H9 (cell line): ENCODE data around the gene SHTN1. TPM values are rescaled to one million over a fixed set of nuclear protein-coding genes. Genes with fewer than 3 reads are reported as not detected.

Source experiments
- DNase-seq: peaks from one replicate; pipeline ENCODE4 v3.0.0-alpha.2; 2017
- H2AFZ ChIP-seq: one replicate; pipeline ENCODE4 v1.6.1; 2013; ENCODE audit warnings: mild to moderate bottlenecking, low read length, control low read depth, moderate library complexity
- H2AK5ac ChIP-seq: 2 replicates; pipeline ENCODE4 v1.6.1; 2013; ENCODE audit warnings: low read length, control low read depth, mixed read lengths; ENCODE audit not compliant: insufficient read length
- H2BK120ac ChIP-seq: one replicate; pipeline ENCODE4 v1.6.1; 2013; ENCODE audit warnings: low read depth, mild to moderate bottlenecking, low read length, control low read depth, inconsistent platforms; ENCODE audit not compliant: poor library complexity, severe bottlenecking
- H2BK12ac ChIP-seq: 2 replicates; pipeline ENCODE4 v1.6.1; 2013; ENCODE audit warnings: low read length, control low read depth, mixed read lengths, low read depth; ENCODE audit not compliant: insufficient read length
- H2BK15ac ChIP-seq: 2 replicates; pipeline ENCODE4 v1.6.1; 2013; ENCODE audit warnings: low read depth, low read length, control low read depth
- H2BK20ac ChIP-seq: one replicate; pipeline ENCODE4 v1.6.1; 2013; ENCODE audit warnings: low read depth, mild to moderate bottlenecking, low read length, control low read depth, inconsistent platforms; ENCODE audit not compliant: poor library complexity, severe bottlenecking
- H2BK5ac ChIP-seq: 2 replicates; pipeline ENCODE4 v1.6.1; 2013; ENCODE audit warnings: low read length, control low read depth, mixed read lengths; ENCODE audit not compliant: insufficient read length
- H3K14ac ChIP-seq: 2 replicates; pipeline ENCODE4 v1.6.1; 2013; ENCODE audit warnings: low read length, control low read depth; ENCODE audit not compliant: insufficient read depth
- H3K18ac ChIP-seq: 2 replicates; pipeline ENCODE4 v1.6.1; 2013; ENCODE audit warnings: low read depth, mild to moderate bottlenecking, mixed read lengths, low read length, control low read depth; ENCODE audit not compliant: insufficient read length
- H3K23ac ChIP-seq: 2 replicates; pipeline ENCODE4 v1.6.1; 2013; ENCODE audit warnings: low read length, control low read depth, mixed read lengths, low read depth; ENCODE audit not compliant: insufficient read length
- H3K23me2 ChIP-seq: 2 replicates; pipeline ENCODE4 v1.6.1; 2013; ENCODE audit warnings: low read depth, mild to moderate bottlenecking, mixed read lengths, low read length, control low read depth; ENCODE audit not compliant: insufficient read length, poor library complexity, severe bottlenecking
- H3K27ac ChIP-seq: 2 replicates; pipeline ENCODE4 v1.5.1; 2013; ENCODE audit warnings: low read length, control low read depth, mixed read lengths, low read depth; ENCODE audit not compliant: insufficient read length
- H3K27me3 ChIP-seq: 2 replicates; pipeline ENCODE4 v1.6.1; 2013; ENCODE audit warnings: low read length, control low read depth, inconsistent platforms; ENCODE audit not compliant: insufficient read depth
- H3K4ac ChIP-seq: 2 replicates; pipeline ENCODE4 v1.6.1; 2013; ENCODE audit warnings: low read depth, mild to moderate bottlenecking, control low read depth, inconsistent platforms, low read length, moderate library complexity
- H3K4me1 ChIP-seq: 2 replicates; pipeline ENCODE4 v1.6.1; 2013; ENCODE audit warnings: low read length, control low read depth, inconsistent platforms; ENCODE audit not compliant: insufficient read depth
- H3K4me2 ChIP-seq: 2 replicates; pipeline ENCODE4 v1.6.1; 2013; ENCODE audit warnings: low read length, control low read depth, mixed read lengths; ENCODE audit not compliant: insufficient read length, insufficient read depth
- H3K56ac ChIP-seq: 2 replicates; pipeline ENCODE4 v1.6.1; 2013; ENCODE audit warnings: low read depth, mild to moderate bottlenecking, mixed read lengths, low read length, control low read depth; ENCODE audit not compliant: insufficient read length
- H3K79me1 ChIP-seq: 2 replicates; pipeline ENCODE4 v1.6.1; 2013; ENCODE audit warnings: low read depth, mild to moderate bottlenecking, moderate library complexity, low read length, control low read depth, inconsistent platforms; ENCODE audit not compliant: insufficient read depth, poor library complexity, severe bottlenecking
- H3K79me2 ChIP-seq: 2 replicates; pipeline ENCODE4 v1.6.1; 2013; ENCODE audit warnings: low read length, control low read depth, inconsistent platforms; ENCODE audit not compliant: insufficient read depth
- H3K9ac ChIP-seq: 2 replicates; pipeline ENCODE4 v1.6.1; 2013; ENCODE audit warnings: low read length, control low read depth, mixed read lengths; ENCODE audit not compliant: insufficient read length; ENCODE audit errors: extremely low read depth
- H3K9me3 ChIP-seq: one replicate; pipeline ENCODE4 v1.6.1; 2013; ENCODE audit warnings: low read depth, low read length, inconsistent platforms; ENCODE audit not compliant: control insufficient read depth
- H3T11ph ChIP-seq: one replicate; pipeline ENCODE4 v1.6.1; 2013; ENCODE audit warnings: mild to moderate bottlenecking, low read length, control low read depth, inconsistent platforms
- H4K20me1 ChIP-seq: one replicate; pipeline ENCODE4 v1.6.1; 2013; ENCODE audit not compliant: control insufficient read depth, insufficient read length, insufficient read depth
- H4K5ac ChIP-seq: 2 replicates; pipeline ENCODE4 v1.6.1; 2013; ENCODE audit warnings: low read depth, mild to moderate bottlenecking, mixed read lengths, low read length, control low read depth; ENCODE audit not compliant: insufficient read length
- H4K8ac ChIP-seq: replicated peaks from 2 replicates; pipeline ENCODE4 v1.6.1; 2013; ENCODE audit warnings: low read length, control low read depth, mixed read lengths, low read depth; ENCODE audit not compliant: insufficient read length
- H4K91ac ChIP-seq: 2 replicates; pipeline ENCODE4 v1.6.1; 2013; ENCODE audit warnings: low read depth, mild to moderate bottlenecking, moderate library complexity, mixed read lengths, low read length, control low read depth; ENCODE audit not compliant: insufficient read length
- H3K27ac Mint-ChIP-seq, 3 experiments: 2 replicates in 2 of 3; 3 replicates in 1 of 3; pipeline ENCODE4 v1.8.0; 2020 to 2021; ENCODE audit warnings: mixed read lengths in 3 of 3, mild to moderate bottlenecking in 1 of 3, moderate library complexity in 1 of 3
- H3K27me3 Mint-ChIP-seq: 2 replicates; pipeline ENCODE4 v1.8.0; 2021; ENCODE audit warnings: low read depth, mild to moderate bottlenecking, moderate library complexity, mixed read lengths
- H3K36me3 Mint-ChIP-seq, 3 experiments: 2 replicates in 2 of 3; 3 replicates in 1 of 3; pipeline ENCODE4 v1.8.0; 2020 to 2021; ENCODE audit warnings: low read depth in 3 of 3, mixed read lengths in 3 of 3; ENCODE audit not compliant: insufficient read depth in 1 of 3
- H3K4me1 Mint-ChIP-seq, 2 experiments: 2 replicates each; pipeline ENCODE4 v1.8.0; 2020; ENCODE audit warnings: mixed read lengths in 2 of 2
- H3K4me3 Mint-ChIP-seq, 2 experiments: 2 replicates in 1 of 2; 3 replicates in 1 of 2; pipeline ENCODE4 v1.8.0; 2020 to 2021; ENCODE audit warnings: mild to moderate bottlenecking in 2 of 2, mixed read lengths in 2 of 2, moderate library complexity in 1 of 2
- H3K9me3 Mint-ChIP-seq, 2 experiments: 2 replicates in 1 of 2; 3 replicates in 1 of 2; pipeline ENCODE4 v1.8.0; 2020; ENCODE audit warnings: mild to moderate bottlenecking in 2 of 2, mixed read lengths in 2 of 2, moderate library complexity in 1 of 2
- CTCF ChIP-seq: fragments of 200-600 bp; sonication (generic); conservative IDR thresholded peaks from 3 replicates; pipeline ENCODE4 v1.8.0; 2021; ENCODE audit warnings: antibody characterized with exemption, mild to moderate bottlenecking
- WGBS: extraction: QIAGEN DNeasy Blood & Tissue Kit; methylation state at CpG from one replicate; pipeline ENCODE4 v1.1.7; 2013; ENCODE audit warnings: missing lambda C conversion rate, low lambda C conversion rate, mixed read lengths; ENCODE audit not compliant: insufficient read length; ENCODE audit errors: extremely low coverage; 5-methylcytosine and 5-hydroxymethylcytosine counted together
- total RNA-seq: library from RNA; stranded (reverse); gene quantifications from 2 replicates; pipeline ENCODE4 v1.2.1, GENCODE V29; 2021

SHTN1 gene
- total RNA-seq, 1 experiment from 2014 or later, result 22.1 TPM

- WGBS, result no CpG with 5 or more reads among the region's 11 CpGs
- no peak overlapping the region for H2BK120ac ChIP-seq
- H2BK5ac ChIP-seq, result no peak overlapping the region
- H4K8ac ChIP-seq, result no peak overlapping the region
- no peak overlapping the region for H4K5ac ChIP-seq
- no peak overlapping the region for H2AK5ac ChIP-seq
- no peak overlapping the region for H4K91ac ChIP-seq
- no peak overlapping the region for H3K4ac ChIP-seq
- no peak overlapping the region for H2BK12ac ChIP-seq
- Mint-ChIP-seq H3K36me3 (peaks cover 0 to 2% (median 0%) of the 10 kb centered on the region in 3 experiments; a peak in 1 of 7 replicates), H3K27me3 (no peaks in the 10 kb centered on the region), H3K4me3 (no peak overlapping the region), H3K4me1 (peaks cover 20 to 30% of the 10 kb centered on the region in 2 experiments), H3K27ac (no peak overlapping the region; a peak in 1 of 7 replicates), H3K9me3 (no peaks in the 10 kb centered on the region)
- no peak for DNase-seq
- no peak overlapping the region for H3K27ac ChIP-seq
- no peak overlapping the region for H2AFZ ChIP-seq
- H3K9me3 ChIP-seq, result no peaks in the 10 kb centered on the region
- no peaks in the 10 kb centered on the region for H3K27me3 ChIP-seq
- H3K23me2 ChIP-seq, result no peaks in the 10 kb centered on the region
- no peak overlapping the region for H2BK20ac ChIP-seq
- H3K79me2 ChIP-seq, result no peaks in the 10 kb centered on the region
- no peak for TF ChIP-seq CTCF
- peaks cover 10% of the 10 kb centered on the region; the same call in 1 of the 2 replicates for H3K4me1 ChIP-seq
- H3K79me1 ChIP-seq, result no peaks in the 10 kb centered on the region
- H3K4me2 ChIP-seq, result no peak overlapping the region
- H3K9ac ChIP-seq, result no peak overlapping the region
- no peak overlapping the region for H3K18ac ChIP-seq
- no peak overlapping the region for H3K23ac ChIP-seq
- no peaks in the 10 kb centered on the region for H4K20me1 ChIP-seq
- H2BK15ac ChIP-seq, result no peak overlapping the region
- no peak overlapping the region for H3K14ac ChIP-seq
- H3K56ac ChIP-seq, result no peak overlapping the region
- no peak overlapping the region for H3T11ph ChIP-seq
Measured at GRCh38 chr10:116892907-116893685, 111.9 kb downstream of the SHTN1 start.
